Activated CD4-positive, alpha-beta T cell treated with anti-CD3 and anti-CD28 coated beads, Interleukin-2, amount 10 ng/mL, durations not matched to agents 7 days and 5 days (primary cell): ENCODE measurements around the gene ZNF408. TPM values are rescaled to one million over a fixed set of nuclear protein-coding genes. Genes with fewer than 3 reads are reported as not detected.
A peak's percentile ranks its signal among the peaks of the same experiment; 100 is the strongest.
"Not testable (repeated sequence)": the region's sequence is repeated elsewhere in the genome, so short reads cannot be mapped to it uniquely, and the experiment has no call there.

Experiments
- CTCF ChIA-PET: fragments of 350-600 bp; sonication (Branson Sonifier 250); formaldehyde crosslinking; loops from one replicate; lab custom pipeline; 2021; ENCODE audit warnings: antibody characterized with exemption; lab: Charles Lee
- POLR2A ChIA-PET: fragments of 350-600 bp; sonication (Branson Sonifier 250); formaldehyde crosslinking; loops from one replicate; lab custom pipeline; 2021; ENCODE audit warnings: antibody characterized with exemption; lab: Charles Lee
- DNase-seq: peaks from one replicate; pipeline ENCODE4 v3.0.0-alpha.2; 2020
- H3K27ac Mint-ChIP-seq: one replicate; pipeline ENCODE4 v1.8.0; 2021; ENCODE audit warnings: mild to moderate bottlenecking, moderate library complexity, mixed read lengths
- H3K27me3 Mint-ChIP-seq: one replicate; pipeline ENCODE4 v1.8.0; 2021; ENCODE audit warnings: mixed read lengths
- H3K36me3 Mint-ChIP-seq: one replicate; pipeline ENCODE4 v1.8.0; 2021; ENCODE audit warnings: low read depth, mixed read lengths
- H3K4me1 Mint-ChIP-seq: one replicate; pipeline ENCODE4 v1.8.0; 2021; ENCODE audit warnings: mixed read lengths
- H3K4me3 Mint-ChIP-seq: one replicate; pipeline ENCODE4 v1.8.0; 2021; ENCODE audit warnings: mild to moderate bottlenecking, moderate library complexity, mixed read lengths
- H3K9me3 Mint-ChIP-seq: one replicate; pipeline ENCODE4 v1.8.0; 2021; ENCODE audit warnings: mixed read lengths
- total RNA-seq, 2 experiments: library from RNA; stranded (reverse); gene quantifications; one replicate each; pipeline ENCODE4 v1.2.3, GENCODE V29; 2021

The ZNF408 gene
- total RNA-seq, 2 experiments from 2014 or later: 11.7 to 16.3 TPM

GRCh38 chr11:46709351-46709750 lies 8.5 kb downstream of the ZNF408 start:
- CTCF ChIA-PET: interaction anchor here (1.0 to 1.4 kb wide), 2 partner anchors 9 to 10 kb away, joined by 4 to 5 read pairs; partner anchors contain the start of genes ARHGAP1, F2 and ZNF408
- H3K36me3 Mint-ChIP-seq: peaks cover 22% of the 10 kb centered on the region
- POLR2A ChIA-PET: not testable (repeated sequence)

DNA sequence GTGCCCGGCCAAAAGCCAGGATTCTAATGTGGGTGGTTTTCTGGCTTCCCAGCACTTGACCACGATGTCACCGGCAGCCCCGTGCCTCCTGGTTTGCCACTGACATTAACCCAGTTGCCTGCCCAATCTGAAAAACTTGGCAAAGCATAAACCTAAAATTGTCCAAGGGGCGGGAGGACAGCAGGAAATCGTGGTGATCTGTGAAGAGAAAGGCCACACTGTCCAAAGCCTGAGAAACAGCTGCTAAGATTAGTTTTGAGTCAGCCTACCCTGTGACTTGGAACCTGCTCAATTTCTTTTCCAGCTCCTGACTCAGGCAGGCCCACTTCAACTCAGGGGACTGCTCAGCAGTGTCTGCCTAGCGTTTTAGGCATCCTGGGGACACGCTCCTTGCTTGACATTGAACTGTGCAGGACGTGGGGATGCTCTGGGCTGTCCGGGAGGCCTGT lies 10.0 kb downstream of the ZNF408 start:
- ChIA-PET CTCF (interaction anchor here (0.9 to 1.2 kb wide), 3 partner anchors 12 to 15 kb away, joined by 3 read pairs; no protein-coding TSS in a partner anchor), POLR2A (no interaction called here)
- Mint-ChIP-seq H3K27me3 (no peaks in the 10 kb centered on the region), H3K4me3 (no peak overlapping the region), H3K36me3 (peaks cover 19% of the 10 kb centered on the region), H3K9me3 (no peaks in the 10 kb centered on the region), H3K4me1 (no peaks in the 10 kb centered on the region), H3K27ac (no peak overlapping the region)
- no peak for DNase-seq

More at GRCh38 chr11:46709351-46709750, 8.5 kb downstream of the ZNF408 start:
- not testable (repeated sequence) for H3K9me3 Mint-ChIP-seq, H3K4me1 Mint-ChIP-seq, H3K4me3 Mint-ChIP-seq, H3K27me3 Mint-ChIP-seq, DNase-seq
- peak overlapping the region; percentile 21 for H3K27ac Mint-ChIP-seq

DNA sequence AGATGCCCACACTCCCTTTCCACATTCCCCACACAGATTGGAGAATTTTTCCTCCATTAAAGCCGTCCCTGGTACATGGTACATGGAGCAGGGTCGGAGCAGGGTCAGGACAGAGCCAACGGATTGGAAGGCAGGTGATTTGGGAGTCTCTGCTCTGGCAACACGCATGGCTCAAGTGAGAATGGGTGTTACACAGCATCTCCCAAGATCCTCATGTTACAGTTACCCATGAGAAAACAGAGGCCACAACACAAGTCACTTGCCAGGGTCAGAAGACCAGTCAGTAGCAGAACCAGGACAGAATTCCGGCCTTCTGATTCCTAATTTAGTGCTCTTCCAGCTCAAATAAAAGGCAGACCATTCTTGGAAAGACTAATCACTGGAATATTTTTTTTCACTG lies 10.5 kb downstream of the ZNF408 start:
- H3K4me3 Mint-ChIP-seq: no peak overlapping the region
- H3K27ac Mint-ChIP-seq: no peak overlapping the region
- H3K36me3 Mint-ChIP-seq: peaks cover 15% of the 10 kb centered on the region
- H3K27me3 Mint-ChIP-seq: no peaks in the 10 kb centered on the region
- CTCF ChIA-PET: interaction anchor here (1.2 to 1.9 kb wide), 2 partner anchors 12 to 15 kb away, joined by 3 to 5 read pairs; no protein-coding TSS in a partner anchor
- POLR2A ChIA-PET: no interaction called here
- H3K9me3 Mint-ChIP-seq: no peaks in the 10 kb centered on the region
- DNase-seq: no peak
- no peaks in the 10 kb centered on the region for H3K4me1 Mint-ChIP-seq

DNA sequence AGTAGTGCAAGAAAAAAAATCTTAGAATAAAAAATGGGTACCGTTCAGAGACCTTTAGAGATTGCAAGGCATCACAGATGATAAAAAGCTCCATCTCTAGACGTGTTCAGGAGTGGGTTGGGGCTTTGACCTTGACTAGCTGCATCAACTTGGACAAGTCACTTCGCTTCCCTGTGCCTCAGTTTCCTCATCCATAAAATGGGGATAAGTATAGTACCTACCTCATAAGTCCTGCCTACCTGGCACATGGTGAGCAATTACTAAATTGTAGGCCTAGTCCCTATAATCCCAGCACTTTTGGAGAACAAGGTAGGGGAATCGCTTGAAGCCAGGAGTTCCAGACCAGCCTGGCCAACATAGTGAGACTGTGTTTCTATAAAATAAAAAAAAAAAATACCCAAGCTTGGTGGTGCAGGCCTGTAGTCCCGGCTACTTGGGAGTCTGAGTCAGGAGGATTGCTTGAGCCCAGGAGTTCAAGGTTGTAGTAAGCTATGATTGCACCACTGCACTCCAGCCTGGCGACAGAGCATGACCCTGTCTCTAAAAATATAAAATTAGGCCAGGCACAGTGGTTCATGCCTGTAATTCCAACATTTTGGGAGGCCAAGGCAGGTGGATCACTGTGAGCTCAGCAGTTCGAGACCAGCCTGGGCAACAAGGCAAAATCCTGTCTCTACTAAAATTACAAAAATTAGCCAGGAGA lies 12.2 kb downstream of the ZNF408 start:
- POLR2A ChIA-PET: interaction anchor here (0.7 kb wide), 1 partner anchor 50 kb away, joined by 3 read pairs; no protein-coding TSS in a partner anchor
- DNase-seq: no peak
- H3K9me3 Mint-ChIP-seq: no peaks in the 10 kb centered on the region
- CTCF ChIA-PET: interaction anchor here (0.6 to 1.9 kb wide), 3 partner anchors 10 to 14 kb away, joined by 3 to 6 read pairs (median 5); no protein-coding TSS in a partner anchor
- no peak overlapping the region for H3K27ac Mint-ChIP-seq
- H3K4me3 Mint-ChIP-seq: no peak overlapping the region
- H3K36me3 Mint-ChIP-seq: no peaks in the 10 kb centered on the region
- no peaks in the 10 kb centered on the region for H3K27me3 Mint-ChIP-seq
- peaks cover under 1% of the 10 kb centered on the region for H3K4me1 Mint-ChIP-seq

- H3K9me3 Mint-ChIP-seq, POLR2A ChIA-PET, H3K27me3 Mint-ChIP-seq, DNase-seq, H3K4me1 Mint-ChIP-seq, H3K4me3 Mint-ChIP-seq, H3K36me3 Mint-ChIP-seq, H3K27ac Mint-ChIP-seq: not testable (repeated sequence)
- CTCF ChIA-PET: interaction anchor here (0.6 to 0.7 kb wide), 3 partner anchors 184 to 1045 kb away, joined by 3 to 5 read pairs (median 3); no protein-coding TSS in a partner anchor
Measured at GRCh38 chr11:46717825-46718154, 17.0 kb downstream of the ZNF408 start.

DNA sequence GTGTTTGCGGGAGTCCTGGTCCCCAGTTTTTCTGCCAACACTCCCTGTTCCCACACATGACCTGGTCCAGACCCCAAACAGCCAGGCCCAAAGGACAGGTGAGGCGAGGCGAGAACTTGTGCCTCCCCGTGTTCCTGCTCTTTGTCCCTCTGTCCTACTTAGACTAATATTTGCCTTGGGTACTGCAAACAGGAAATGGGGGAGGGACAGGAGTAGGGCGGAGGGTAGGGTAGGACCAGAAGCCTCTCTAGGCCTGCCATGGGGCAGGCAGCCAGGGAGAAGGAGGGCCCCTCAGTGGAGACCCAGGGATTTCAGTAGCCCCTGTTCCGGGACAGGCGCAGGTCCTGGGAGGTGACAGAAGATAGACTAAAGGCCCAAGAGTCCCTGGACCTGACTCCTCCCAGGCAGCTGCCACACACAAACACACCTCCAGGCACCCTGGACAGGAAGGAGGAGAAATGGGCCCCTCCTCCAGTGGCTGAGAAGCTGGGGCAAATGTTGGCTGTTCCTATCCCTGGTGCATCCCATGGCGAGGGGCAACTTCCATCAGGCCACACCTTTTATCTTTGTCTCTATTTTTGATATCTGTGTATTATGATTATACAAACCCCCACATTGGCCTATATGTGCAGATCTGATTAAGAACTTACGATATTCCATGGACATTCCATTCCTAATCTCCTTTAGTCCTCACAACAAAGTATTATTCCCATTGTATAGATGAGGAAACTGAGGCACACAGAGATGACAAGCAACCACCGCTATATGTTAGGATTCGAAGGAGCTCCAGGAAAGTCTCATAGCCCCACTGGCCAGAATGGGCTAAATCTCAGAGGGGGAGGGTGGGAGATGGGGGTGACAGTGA lies 17.6 kb downstream of the ZNF408 start:
- no peaks in the 10 kb centered on the region for H3K36me3 Mint-ChIP-seq
- H3K9me3 Mint-ChIP-seq: no peaks in the 10 kb centered on the region
- POLR2A ChIA-PET: no interaction called here
- CTCF ChIA-PET: interaction anchor here (0.5 to 2.0 kb wide), 5 partner anchors 9 to 1045 kb away, joined by 3 to 5 read pairs (median 4); no protein-coding TSS in a partner anchor
- no peaks in the 10 kb centered on the region for H3K27me3 Mint-ChIP-seq
- peak overlapping the region; percentile 66 for H3K27ac Mint-ChIP-seq
- no peak overlapping the region for H3K4me3 Mint-ChIP-seq
- no peak for DNase-seq
- H3K4me1 Mint-ChIP-seq: peaks cover 8% of the 10 kb centered on the region

GRCh38 chr11:46719048-46719542 lies 18.3 kb downstream of the ZNF408 start, which contains the start of gene F2:
Gene F2, plus strand, starts transcription at chr11:46719213. Its CDS starts 23 bp downstream, at chr11:46719236.
- Mint-ChIP-seq H3K9me3 (no peaks in the 10 kb centered on the region), H3K27me3 (no peaks in the 10 kb centered on the region), H3K4me1 (peaks cover 8% of the 10 kb centered on the region), H3K27ac (peak within 1 kb of the TSS; percentile 66), H3K36me3 (no peaks in the 10 kb centered on the region), H3K4me3 (no peak within 1 kb of the TSS)
- CTCF ChIA-PET: interaction anchor here (2.0 kb wide), 1 partner anchor 10 kb away, joined by 4 read pairs; no protein-coding TSS in a partner anchor
- DNase-seq: no peak
- POLR2A ChIA-PET: no interaction called here

- Mint-ChIP-seq H3K27ac (no peak overlapping the region), H3K36me3 (no peaks in the 10 kb centered on the region), H3K4me1 (peaks cover 8% of the 10 kb centered on the region), H3K9me3 (no peaks in the 10 kb centered on the region), H3K4me3 (no peak overlapping the region), H3K27me3 (no peaks in the 10 kb centered on the region)
- ChIA-PET POLR2A (no interaction called here), CTCF (interaction anchor here (2.0 kb wide), 1 partner anchor 10 kb away, joined by 4 read pairs; no protein-coding TSS in a partner anchor)
- DNase-seq: no peak
Measured at GRCh38 chr11:46719543-46720218, 18.9 kb downstream of the ZNF408 start.

- ChIA-PET POLR2A (no interaction called here), CTCF (no interaction called here)
Measured at GRCh38 chr11:46721286-46721685, 20.5 kb downstream of the ZNF408 start.

DNA sequence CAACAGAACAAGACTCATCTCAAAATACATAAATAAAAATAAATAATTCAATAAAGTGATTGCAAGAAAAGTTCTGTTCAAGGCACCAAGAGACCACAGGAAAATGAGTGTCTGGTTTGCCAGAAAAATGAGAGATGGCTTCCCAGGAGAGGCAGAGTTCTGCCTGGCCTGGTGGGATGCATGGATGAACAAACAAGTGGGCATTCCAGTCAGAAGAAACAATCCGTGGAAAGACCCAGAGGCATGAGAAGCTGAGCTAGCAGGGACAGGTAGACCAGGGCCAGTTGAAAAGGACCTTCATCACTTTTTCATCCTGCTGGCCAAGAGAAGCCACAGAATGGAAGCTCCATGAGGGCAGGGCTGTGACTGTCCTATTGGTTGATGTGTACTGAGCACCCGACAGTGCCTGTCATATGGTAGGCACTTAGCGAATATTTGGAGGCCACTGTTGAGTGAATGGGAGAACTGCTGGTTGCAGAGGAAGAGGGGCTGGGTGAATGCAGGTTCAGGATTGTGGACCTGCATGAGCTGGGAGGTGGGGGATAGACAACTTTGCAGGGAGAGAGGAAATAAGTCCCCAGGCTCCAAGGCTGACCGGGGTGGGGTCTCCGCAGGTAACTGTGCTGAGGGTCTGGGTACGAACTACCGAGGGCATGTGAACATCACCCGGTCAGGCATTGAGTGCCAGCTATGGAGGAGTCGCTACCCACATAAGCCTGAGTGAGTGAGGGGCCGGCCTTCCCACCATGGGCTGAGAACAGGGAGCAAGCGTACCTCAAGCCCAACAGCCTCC lies 21.9 kb downstream of the ZNF408 start:
- H3K36me3 Mint-ChIP-seq: no peaks in the 10 kb centered on the region
- H3K9me3 Mint-ChIP-seq: no peaks in the 10 kb centered on the region
- no peaks in the 10 kb centered on the region for H3K27me3 Mint-ChIP-seq
- no peak for DNase-seq
- H3K4me1 Mint-ChIP-seq: peaks cover 8% of the 10 kb centered on the region
- no peak overlapping the region for H3K27ac Mint-ChIP-seq
- H3K4me3 Mint-ChIP-seq: no peak overlapping the region
- CTCF ChIA-PET: interaction anchor here (1.1 to 1.5 kb wide), 2 partner anchors 11 to 13 kb away, joined by 3 to 5 read pairs; no protein-coding TSS in a partner anchor
- POLR2A ChIA-PET: no interaction called here

More at GRCh38 chr11:46721286-46721685, 20.5 kb downstream of the ZNF408 start:
- H3K4me3 Mint-ChIP-seq: no peak overlapping the region
- H3K36me3 Mint-ChIP-seq: no peaks in the 10 kb centered on the region
- H3K4me1 Mint-ChIP-seq: peaks cover 8% of the 10 kb centered on the region
- H3K27me3 Mint-ChIP-seq: no peaks in the 10 kb centered on the region
- no peaks in the 10 kb centered on the region for H3K9me3 Mint-ChIP-seq
- H3K27ac Mint-ChIP-seq: peak overlapping the region; percentile 73
- DNase-seq: no peak

DNA sequence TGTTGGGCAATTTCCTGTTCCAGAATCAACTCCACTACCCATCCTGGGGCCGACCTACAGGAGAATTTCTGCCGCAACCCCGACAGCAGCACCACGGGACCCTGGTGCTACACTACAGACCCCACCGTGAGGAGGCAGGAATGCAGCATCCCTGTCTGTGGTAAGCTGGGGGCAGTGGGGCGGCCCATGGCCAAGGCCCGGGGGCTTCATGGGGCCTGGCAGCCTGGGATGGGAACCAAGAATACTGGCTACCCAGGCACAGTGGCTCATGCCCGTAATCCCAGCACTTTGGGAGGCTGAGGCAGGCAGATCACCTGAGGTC lies 22.5 kb downstream of the ZNF408 start:
- peaks cover 4% of the 10 kb centered on the region for H3K4me1 Mint-ChIP-seq
- H3K27ac Mint-ChIP-seq: no peak overlapping the region
- ChIA-PET POLR2A (no interaction called here), CTCF (interaction anchor here (1.1 to 1.5 kb wide), 2 partner anchors 11 to 13 kb away, joined by 3 to 5 read pairs; no protein-coding TSS in a partner anchor)
- no peak for DNase-seq
- no peaks in the 10 kb centered on the region for H3K27me3 Mint-ChIP-seq
- H3K36me3 Mint-ChIP-seq: no peaks in the 10 kb centered on the region
- no peaks in the 10 kb centered on the region for H3K9me3 Mint-ChIP-seq
- H3K4me3 Mint-ChIP-seq: no peak overlapping the region
